ENCODE data around the gene PKDREJ. TPM values are rescaled to one million over a fixed set of nuclear protein-coding genes. Genes with fewer than 3 reads are reported as not detected.
"Not testable (repeated sequence)": the region's sequence is repeated elsewhere in the genome, so short reads cannot be mapped to it uniquely, and the experiment has no call there.

PKDREJ gene
- total RNA-seq, 1 experiment from 2014 or later = not detected

DNA sequence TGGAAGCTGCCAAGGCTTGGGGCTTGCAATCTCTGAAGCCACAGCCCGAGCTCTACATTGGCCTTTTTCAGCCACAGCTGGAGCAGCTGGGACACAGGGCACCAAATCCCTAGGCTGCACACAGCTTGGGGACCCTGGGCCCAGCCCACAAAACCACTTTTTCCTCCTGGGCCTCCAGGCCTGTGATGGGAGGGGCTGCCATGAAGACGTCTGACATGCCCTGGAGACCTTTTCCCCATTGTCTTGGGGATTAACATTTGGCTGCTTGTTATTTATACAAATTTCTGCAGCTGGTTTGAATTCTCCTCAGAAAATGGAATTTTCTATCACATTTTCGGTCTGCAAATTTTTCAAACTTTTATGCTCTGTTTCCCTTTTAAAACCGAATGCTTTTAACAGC, 2.5 kb upstream of the PKDREJ start:
- POLR2A ChIA-PET; H3K36me3 ChIP-seq (ENCODE audit: control insufficient read depth, insufficient read depth, low read length); DNase-seq (ENCODE audit: low read depth, low spot score); ATAC-seq; H3K27me3 ChIP-seq (ENCODE audit: control insufficient read depth, insufficient read depth, low read length); in situ Hi-C loops (cut with HindIII; ENCODE audit: low pct_unique_long_range_greater_than_20kb, low sequenced_read_pairs); CTCF ChIA-PET; H3K4me1 ChIP-seq (ENCODE audit: control insufficient read depth, insufficient read depth, low read length); BruUV-seq (replicated peaks); intact Hi-C loops (cut with micrococcal nuclease; ENCODE audit: unreplicated experiment); H3K9me3 ChIP-seq (ENCODE audit: control insufficient read depth, insufficient read depth, low read depth, low read length); H3K27ac ChIP-seq (ENCODE audit: low read length); H3K4me3 ChIP-seq (ENCODE audit: low read depth in 2 of 2, low read length in 2 of 2): not testable (repeated sequence)

DNA sequence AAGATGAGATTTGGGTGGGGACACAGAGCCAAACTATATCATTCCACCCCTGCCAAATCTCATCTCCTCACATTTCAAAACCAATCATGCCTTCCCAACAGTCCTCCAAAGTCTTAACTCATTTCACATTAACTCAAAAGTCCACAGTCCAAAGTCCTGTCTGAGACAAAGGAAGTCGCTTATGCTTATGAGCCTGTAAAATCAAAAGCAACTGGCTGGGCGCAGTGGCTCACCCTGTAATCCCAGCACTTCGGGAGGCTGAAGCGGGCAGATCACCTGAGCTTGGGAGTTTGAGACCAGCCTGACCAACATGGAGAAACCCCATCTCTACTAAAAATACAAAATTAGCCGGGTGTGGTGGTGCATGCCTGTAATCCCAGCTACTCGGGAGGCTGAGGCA, 1.4 kb upstream of the PKDREJ start:
- CTCF ChIA-PET; DNase-seq (ENCODE audit: low read depth, low spot score); ATAC-seq; H3K4me3 ChIP-seq (ENCODE audit: low read depth in 2 of 2, low read length in 2 of 2); BruUV-seq (replicated peaks); H3K36me3 ChIP-seq (ENCODE audit: control insufficient read depth, insufficient read depth, low read length); H3K27ac ChIP-seq (ENCODE audit: low read length); H3K9me3 ChIP-seq (ENCODE audit: control insufficient read depth, insufficient read depth, low read depth, low read length); in situ Hi-C loops (cut with HindIII; ENCODE audit: low pct_unique_long_range_greater_than_20kb, low sequenced_read_pairs); H3K4me1 ChIP-seq (ENCODE audit: control insufficient read depth, insufficient read depth, low read length); H3K27me3 ChIP-seq (ENCODE audit: control insufficient read depth, insufficient read depth, low read length); intact Hi-C loops (cut with micrococcal nuclease; ENCODE audit: unreplicated experiment); POLR2A ChIA-PET: not testable (repeated sequence)

DNA sequence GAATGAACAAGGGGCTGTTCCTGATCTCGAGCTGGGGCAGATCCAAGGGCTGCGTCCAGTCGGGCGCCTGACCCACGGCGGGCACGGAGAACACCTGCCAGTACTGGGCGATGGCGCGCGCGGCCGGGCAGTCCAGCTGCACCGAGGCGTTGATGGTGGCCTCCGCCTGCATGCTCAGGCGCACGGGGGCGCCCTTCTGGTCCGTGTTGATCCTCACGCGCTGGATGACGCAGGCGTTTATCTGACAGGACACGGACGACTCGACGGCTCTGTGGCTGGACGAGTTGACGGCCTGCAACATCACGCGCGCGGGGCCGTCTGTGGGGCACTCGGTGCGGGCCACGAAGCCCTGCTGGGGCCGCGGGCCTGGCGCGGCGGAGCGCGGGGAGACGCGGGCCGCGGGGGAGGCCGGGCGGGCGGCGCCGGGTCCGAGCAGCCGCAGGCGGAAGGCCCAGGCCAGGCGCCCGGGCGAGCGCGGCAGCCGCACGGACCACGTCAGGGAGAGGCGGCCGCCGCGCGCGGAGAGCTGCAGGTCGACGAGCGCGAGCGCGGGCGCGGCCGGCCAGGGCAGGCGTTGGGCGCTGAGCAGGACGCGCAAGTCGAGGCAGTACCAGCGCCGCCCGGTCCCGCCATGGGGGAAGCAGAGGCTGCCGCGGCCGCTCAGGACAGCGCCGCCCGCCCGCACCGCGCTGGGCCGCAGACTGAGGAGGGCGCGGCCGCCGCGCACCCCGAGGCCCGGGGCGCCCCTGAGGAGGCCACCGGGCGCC, 511 bp downstream of the PKDREJ start:
- no peaks in the 10 kb centered on the region for H3K27me3 ChIP-seq (ENCODE audit: control insufficient read depth, insufficient read depth, low read length)
- ATAC-seq (no peak), DNase-seq (ENCODE audit: low read depth, low spot score) (no peak)
- CTCF ChIA-PET = no interaction called here
- H3K4me3 ChIP-seq (ENCODE audit: low read depth in 2 of 2, low read length in 2 of 2) = no peak overlapping the region
- TF ChIP-seq SIN3A (IDR thresholded peaks at IDR 0.05; ENCODE audit: borderline replicate concordance, insufficient read depth, low read depth, low read length) = no peak
- TF ChIP-seq TCF7L2 (IDR thresholded peaks at IDR 0.05; ENCODE audit: low read depth, low read length) = no peak
- no peak for TF ChIP-seq REST (IDR thresholded peaks at IDR 0.05; ENCODE audit: insufficient read depth in 1 of 2, low read depth in 2 of 2, low read length in 1 of 2)
- no peak for TF ChIP-seq POLR2AphosphoS5 (IDR thresholded peaks at IDR 0.05; ENCODE audit: low read depth, low read length)
- TF ChIP-seq, protein P1, sequence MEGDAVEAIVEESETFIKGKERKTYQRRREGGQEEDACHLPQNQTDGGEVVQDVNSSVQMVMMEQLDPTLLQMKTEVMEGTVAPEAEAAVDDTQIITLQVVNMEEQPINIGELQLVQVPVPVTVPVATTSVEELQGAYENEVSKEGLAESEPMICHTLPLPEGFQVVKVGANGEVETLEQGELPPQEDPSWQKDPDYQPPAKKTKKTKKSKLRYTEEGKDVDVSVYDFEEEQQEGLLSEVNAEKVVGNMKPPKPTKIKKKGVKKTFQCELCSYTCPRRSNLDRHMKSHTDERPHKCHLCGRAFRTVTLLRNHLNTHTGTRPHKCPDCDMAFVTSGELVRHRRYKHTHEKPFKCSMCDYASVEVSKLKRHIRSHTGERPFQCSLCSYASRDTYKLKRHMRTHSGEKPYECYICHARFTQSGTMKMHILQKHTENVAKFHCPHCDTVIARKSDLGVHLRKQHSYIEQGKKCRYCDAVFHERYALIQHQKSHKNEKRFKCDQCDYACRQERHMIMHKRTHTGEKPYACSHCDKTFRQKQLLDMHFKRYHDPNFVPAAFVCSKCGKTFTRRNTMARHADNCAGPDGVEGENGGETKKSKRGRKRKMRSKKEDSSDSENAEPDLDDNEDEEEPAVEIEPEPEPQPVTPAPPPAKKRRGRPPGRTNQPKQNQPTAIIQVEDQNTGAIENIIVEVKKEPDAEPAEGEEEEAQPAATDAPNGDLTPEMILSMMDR (IDR thresholded peaks at IDR 0.05) = no peak
- no peak overlapping the region for H3K27ac ChIP-seq (ENCODE audit: low read length)
- POLR2A ChIA-PET = no interaction called here
- H3K36me3 ChIP-seq (ENCODE audit: control insufficient read depth, insufficient read depth, low read length) = no peaks in the 10 kb centered on the region
- intact Hi-C loops (cut with micrococcal nuclease; ENCODE audit: unreplicated experiment) (no loop called here), in situ Hi-C loops (cut with HindIII; ENCODE audit: low pct_unique_long_range_greater_than_20kb, low sequenced_read_pairs) (no loop called here)
- no peaks in the 10 kb centered on the region for H3K9me3 ChIP-seq (ENCODE audit: control insufficient read depth, insufficient read depth, low read depth, low read length)
- no peaks in the 10 kb centered on the region for H3K4me1 ChIP-seq (ENCODE audit: control insufficient read depth, insufficient read depth, low read length)
- no TSS peak for BruUV-seq (replicated peaks)
